KOPT-K1 (cell line): Measurements from ENCODE around the gene FBXO21.
"Not testable (repeated sequence)": the region's sequence is repeated elsewhere in the genome, so short reads cannot be mapped to it uniquely, and the experiment has no call there.

Source experiments
- H3K27ac ChIP-seq: fragments of 200-600 bp; sonication (generic); 2 replicates; pipeline ENCODE4 v1.5.1; 2016; ENCODE audit warnings: antibody characterized with exemption, mild to moderate bottlenecking, low read depth, low read length; ENCODE audit not compliant: poor library complexity, severe bottlenecking
- H3K36me3 ChIP-seq: fragments of 200-600 bp; sonication (generic); 2 replicates; pipeline ENCODE4 v1.5.1; 2017; ENCODE audit warnings: antibody characterized with exemption, mild to moderate bottlenecking, low read length, moderate library complexity; ENCODE audit not compliant: insufficient read depth
- H3K9me3 ChIP-seq: fragments of 200-600 bp; sonication (generic); 2 replicates; pipeline ENCODE4 v1.5.1; 2017; ENCODE audit warnings: antibody characterized with exemption, low read length, mild to moderate bottlenecking; ENCODE audit not compliant: insufficient read depth, poor library complexity, severe bottlenecking

FBXO21 gene

GRCh38 chr12:117098361-117099217, 91.7 kb downstream of the FBXO21 start:
- no peaks in the 10 kb centered on the region for H3K9me3 ChIP-seq
- H3K36me3 ChIP-seq: peaks cover 28% of the 10 kb centered on the region
- peak overlapping the region; percentile 94 for H3K27ac ChIP-seq

GRCh38 chr12:117098024-117098360, 92.3 kb downstream of the FBXO21 start:
- H3K27ac ChIP-seq: peak overlapping the region; percentile 94
- no peaks in the 10 kb centered on the region for H3K9me3 ChIP-seq
- peaks cover 34% of the 10 kb centered on the region for H3K36me3 ChIP-seq

GRCh38 chr12:117097159-117097558, 93.1 kb downstream of the FBXO21 start:
- Histone ChIP-seq H3K9me3 (no peaks in the 10 kb centered on the region), H3K36me3 (peaks cover 42% of the 10 kb centered on the region), H3K27ac (peak overlapping the region; percentile 30)

GRCh38 chr12:117096501-117097042, 93.7 kb downstream of the FBXO21 start:
- peaks cover 48% of the 10 kb centered on the region for H3K36me3 ChIP-seq
- peaks cover 5% of the 10 kb centered on the region for H3K9me3 ChIP-seq
- H3K27ac ChIP-seq: no peak overlapping the region

GRCh38 chr12:117095191-117095590, 95.1 kb downstream of the FBXO21 start:
- H3K27ac ChIP-seq: not testable (repeated sequence)
- Histone ChIP-seq H3K36me3 (peaks cover 61% of the 10 kb centered on the region), H3K9me3 (peaks cover 19% of the 10 kb centered on the region)

- Histone ChIP-seq H3K9me3 (peaks cover 29% of the 10 kb centered on the region), H3K36me3 (peaks cover 72% of the 10 kb centered on the region), H3K27ac (no peak overlapping the region)
Observed at GRCh38 chr12:117093918-117094630, 96.2 kb downstream of the FBXO21 start.

- Histone ChIP-seq H3K27ac (no peak overlapping the region), H3K36me3 (peaks cover 73% of the 10 kb centered on the region), H3K9me3 (peaks cover 29% of the 10 kb centered on the region)
Observed at GRCh38 chr12:117093431-117093830, 96.8 kb downstream of the FBXO21 start.

GRCh38 chr12:117092886-117093285, 97.4 kb downstream of the FBXO21 start:
- Histone ChIP-seq H3K36me3 (peaks cover 73% of the 10 kb centered on the region), H3K27ac (no peak overlapping the region), H3K9me3 (peaks cover 29% of the 10 kb centered on the region)

GRCh38 chr12:117092511-117092780, 97.8 kb downstream of the FBXO21 start:
- peaks cover 73% of the 10 kb centered on the region for H3K36me3 ChIP-seq
- no peak overlapping the region for H3K27ac ChIP-seq
- peaks cover 29% of the 10 kb centered on the region for H3K9me3 ChIP-seq
